NCI-H510A treated with DMSO at 0.1 percent for 48 hours (cell line): ENCODE measurements around the gene OR4K1.
"Not testable (repeated sequence)": the region's sequence is repeated elsewhere in the genome, so short reads cannot be mapped to it uniquely, and the experiment has no call there.

Source experiments
- DNase-seq: peaks from one replicate; lab custom pipeline; 2025; lab: John Stamatoyannopoulos, UW

OR4K1 gene

DNA sequence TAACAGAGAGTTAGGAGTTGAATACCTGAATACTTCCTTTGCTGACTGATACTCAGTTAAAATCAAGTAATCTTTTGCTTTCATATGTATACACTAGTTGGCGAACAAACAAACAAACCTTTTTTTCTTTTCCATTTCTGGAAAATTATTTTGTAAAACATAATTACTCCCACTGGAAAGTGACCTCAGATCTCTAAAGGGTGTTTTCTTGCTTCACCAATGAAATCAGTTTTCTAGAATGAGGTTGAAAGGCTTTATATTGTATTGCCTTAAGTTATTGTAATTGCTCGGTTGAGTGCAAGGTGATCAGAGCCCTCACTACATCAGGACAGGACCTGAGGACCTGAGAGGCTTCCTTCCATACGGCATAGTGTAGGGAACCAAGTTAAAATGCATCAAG lies at the start of gene OR4K1:
OR4K1 (plus strand) TSS at position 301 of the 400 bp plus-strand sequence. CDS start 4,750 bp downstream, outside the sequence.
- no peak for DNase-seq

DNA sequence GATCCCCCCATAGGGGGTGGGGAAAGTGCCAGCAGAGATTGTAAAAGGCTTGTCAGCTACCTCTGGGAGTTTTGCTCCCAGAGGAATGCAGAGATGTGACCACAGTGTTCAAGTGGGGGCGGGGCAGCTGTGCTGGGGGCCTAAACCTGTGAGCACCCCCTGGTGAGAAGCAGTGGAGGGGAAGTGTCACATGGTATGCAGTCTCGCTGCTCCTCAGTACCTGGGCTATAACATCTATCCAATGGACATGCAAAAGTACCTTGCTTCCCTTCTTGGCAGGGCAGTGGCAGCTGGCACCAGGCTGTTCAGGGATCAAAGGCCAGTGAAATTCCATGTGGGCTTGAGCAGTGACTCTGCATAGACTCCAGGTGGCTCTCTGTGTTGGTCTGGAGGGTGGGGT lies 35.4 kb upstream of the OR4K1 start:
- DNase-seq = no peak

DNA sequence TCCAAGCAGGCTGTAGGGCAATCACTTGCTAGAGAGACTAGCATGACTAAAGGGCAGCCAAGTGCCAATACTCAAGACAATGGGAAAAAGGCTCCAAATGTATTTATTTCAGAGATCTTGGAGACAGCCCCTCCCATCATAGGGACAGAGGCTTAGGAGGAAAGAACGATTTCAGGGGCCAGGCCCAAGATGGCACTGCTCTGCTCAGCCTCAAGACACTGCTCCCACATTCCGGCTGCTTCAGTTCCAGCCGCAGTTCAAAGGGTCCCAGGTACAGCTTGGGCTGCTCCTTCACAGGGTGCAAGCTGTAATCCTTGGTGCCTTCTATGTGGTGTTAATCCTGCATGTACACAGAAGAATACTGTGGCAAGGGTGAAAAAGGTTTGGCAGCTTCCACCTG lies 29.7 kb upstream of the OR4K1 start:
- DNase-seq = no peak

- DNase-seq = no peak
Observed at GRCh38 chr14:19902409-19902808, 28.3 kb upstream of the OR4K1 start.

- no peak for DNase-seq
Observed at GRCh38 chr14:19906665-19907064, 24.1 kb upstream of the OR4K1 start.

- DNase-seq = no peak
Observed at GRCh38 chr14:19911114-19911513, 19.6 kb upstream of the OR4K1 start.

- no peak for DNase-seq
Observed at GRCh38 chr14:19917243-19917642, 13.5 kb upstream of the OR4K1 start.

GRCh38 chr14:19917955-19918518 lies 12.7 kb upstream of the OR4K1 start:
- no peak for DNase-seq

DNA sequence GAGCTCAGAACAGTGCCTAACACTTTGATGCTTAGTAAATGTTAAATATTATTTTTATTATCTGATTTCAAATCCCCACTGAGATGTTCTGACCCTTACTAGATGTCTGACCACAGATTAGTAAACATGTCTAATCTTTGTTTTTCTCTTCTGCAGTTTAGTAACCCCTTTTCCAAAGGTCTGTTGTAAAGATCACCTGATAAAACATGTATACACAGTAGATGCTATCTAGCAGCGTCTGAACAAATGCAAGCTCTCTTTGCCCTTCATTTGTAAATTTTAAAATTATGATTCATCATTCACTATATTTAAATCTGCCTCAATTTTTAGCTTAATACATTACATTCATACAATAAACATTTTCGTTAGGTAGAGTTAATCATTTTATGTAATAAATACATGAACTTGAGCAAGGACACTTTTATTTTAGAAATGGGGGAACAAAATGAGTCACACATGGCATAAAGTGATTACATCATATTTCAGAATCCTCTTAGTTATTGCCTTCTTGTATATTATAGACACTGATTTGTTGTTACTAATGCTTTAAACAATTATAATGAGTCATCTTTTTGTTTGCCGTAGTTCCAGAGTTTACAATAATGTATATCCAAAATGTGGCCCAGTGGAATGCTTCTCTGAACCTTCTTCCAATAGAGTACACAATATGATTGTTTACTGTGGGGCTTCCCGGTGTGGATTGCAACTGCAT lies 12.0 kb upstream of the OR4K1 start:
- DNase-seq = no peak

- no peak for DNase-seq
Observed at GRCh38 chr14:19920021-19920657, 10.6 kb upstream of the OR4K1 start, which contains the start of gene OR4K5. OR4K5 (plus strand) TSS chr14:19920607; CDS start chr14:19920607, 0 bp downstream.

DNA sequence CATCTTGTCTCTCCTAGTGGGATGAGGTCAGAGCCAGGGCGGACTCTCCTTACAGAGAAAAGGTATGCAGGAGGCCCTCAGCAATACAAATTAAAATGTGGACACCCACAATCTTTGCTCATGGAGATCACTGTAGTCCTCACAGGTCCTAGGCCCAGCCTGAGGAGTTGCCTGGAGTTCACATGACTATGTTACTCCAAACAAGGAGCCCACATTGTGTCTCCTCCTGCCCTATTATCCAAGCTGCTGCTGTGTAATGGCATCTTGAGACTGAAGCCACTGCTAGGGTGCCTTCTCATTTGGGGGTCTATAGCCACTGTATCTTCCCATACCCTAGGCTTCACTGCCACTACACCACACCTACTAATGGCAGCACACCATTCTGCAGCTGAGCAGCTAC lies 11.0 kb downstream of the OR4K1 start:
- DNase-seq = no peak

GRCh38 chr14:19947413-19948090 lies 16.8 kb downstream of the OR4K1 start:
- DNase-seq = peak; percentile 3

- DNase-seq = no peak
Observed at GRCh38 chr14:19949218-19949617, 18.5 kb downstream of the OR4K1 start.

DNA sequence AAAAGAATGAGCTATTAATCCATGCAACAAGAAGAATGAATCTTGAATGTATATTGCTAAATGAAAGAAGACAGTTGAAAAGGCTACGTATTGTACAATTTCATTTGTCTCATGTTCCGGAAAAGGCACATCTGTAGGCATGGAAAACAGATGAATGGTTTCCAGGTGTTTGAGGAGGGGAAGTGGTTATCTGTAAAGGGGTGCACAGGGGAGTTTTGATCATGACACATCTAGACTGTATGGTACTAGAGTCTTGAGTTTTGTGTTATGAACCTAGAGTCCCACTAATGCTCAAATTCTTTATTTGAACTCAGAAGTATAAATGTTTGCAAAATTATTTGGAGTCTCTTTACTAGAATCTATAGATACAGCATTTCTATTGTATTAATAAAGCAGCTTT lies 39.0 kb downstream of the OR4K1 start:
- not testable (repeated sequence) for DNase-seq

DNA sequence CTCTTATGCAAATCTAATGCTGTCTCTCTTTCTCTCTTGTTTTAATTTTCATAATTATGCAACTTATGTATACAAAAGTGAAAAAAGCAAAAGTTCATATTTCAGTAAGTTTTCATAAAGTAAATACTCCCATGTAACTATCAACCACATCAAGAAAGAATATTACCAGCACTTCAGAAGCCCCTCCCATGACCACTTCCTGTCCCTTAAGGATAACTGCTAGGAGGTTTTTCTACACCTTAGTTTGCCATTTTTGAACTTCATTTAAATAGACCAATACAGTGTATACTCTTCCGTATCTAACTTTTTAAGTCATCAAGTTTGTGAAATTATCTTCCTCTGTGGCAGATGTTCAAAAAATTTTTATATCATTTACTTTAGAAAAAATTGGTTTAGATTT lies 44.1 kb downstream of the OR4K1 start:
- DNase-seq = no peak

DNA sequence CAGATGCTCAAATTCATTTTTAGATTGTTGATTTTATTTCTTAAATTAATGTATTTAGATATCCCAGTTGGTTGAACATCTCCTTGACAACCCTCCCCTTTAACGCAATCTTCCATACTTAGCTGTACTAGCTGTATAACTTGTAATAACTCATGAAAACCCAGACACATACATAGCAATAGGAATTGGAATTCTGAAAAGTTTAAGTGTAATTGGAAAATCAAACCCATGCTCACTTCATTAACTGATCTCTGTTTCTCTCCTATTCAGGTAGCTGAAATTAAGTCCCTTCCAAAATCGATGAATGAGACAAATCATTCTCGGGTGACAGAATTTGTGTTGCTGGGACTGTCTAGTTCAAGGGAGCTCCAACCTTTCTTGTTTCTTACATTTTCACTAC lies 44.6 kb downstream of the OR4K1 start, which contains the start of gene OR4K15:
OR4K15 (plus strand) TSS at position 301 of the 400 bp plus-strand sequence; CDS start at position 301, 0 bp downstream.
- DNase-seq = no peak
